Liver (tissue), 9 donors: Measurements from ENCODE around the gene DPEP3. TPM values are rescaled to one million over a fixed set of nuclear protein-coding genes. Genes with fewer than 3 reads are reported as not detected.

Source experiments
- DNase-seq: peaks from one replicate; pipeline ENCODE4 v3.0.0-alpha.2; 2017; ENCODE audit warnings: low spot score
- H3K27ac ChIP-seq, 2 donors: one replicate each; pipeline ENCODE4 v1.7.0; 2013; ENCODE audit warnings: inconsistent platforms in 2 of 2, low read length in 2 of 2, control low read depth in 1 of 2, low read depth in 1 of 2, mild to moderate bottlenecking in 1 of 2
- H3K27me3 ChIP-seq, 4 donors: one replicate each; pipeline versions ENCODE4 v1.6.1 to v1.7.0; 2013; ENCODE audit warnings: low read length in 3 of 4, inconsistent platforms in 1 of 4, mild to moderate bottlenecking in 1 of 4, moderate library complexity in 1 of 4; ENCODE audit not compliant: control insufficient read depth in 4 of 4, insufficient read depth in 4 of 4
- H3K36me3 ChIP-seq, 4 donors: one replicate each; pipeline versions ENCODE4 v1.6.1 to v1.7.0; 2013; ENCODE audit warnings: low read length in 3 of 4, mild to moderate bottlenecking in 3 of 4, low read depth in 1 of 4, moderate library complexity in 1 of 4; ENCODE audit not compliant: control insufficient read depth in 4 of 4, insufficient read depth in 3 of 4
- H3K4me1 ChIP-seq, 4 donors: one replicate each; pipeline versions ENCODE4 v1.6.1 to v1.7.0; 2013; ENCODE audit warnings: low read length in 3 of 4, mild to moderate bottlenecking in 3 of 4, moderate library complexity in 1 of 4; ENCODE audit not compliant: control insufficient read depth in 4 of 4, insufficient read depth in 4 of 4
- H3K4me3 ChIP-seq, 3 donors: one replicate each; pipeline versions ENCODE4 v1.6.1 to v1.7.0; 2013; ENCODE audit warnings: low read length in 3 of 3, control low read depth in 1 of 3, low read depth in 1 of 3, mild to moderate bottlenecking in 1 of 3
- H3K9ac ChIP-seq, 2 donors: one replicate each; pipeline ENCODE4 v1.7.0; 2013; ENCODE audit warnings: low read length in 2 of 2, mild to moderate bottlenecking in 2 of 2, moderate library complexity in 2 of 2, control low read depth in 1 of 2, low read depth in 1 of 2
- H3K9me3 ChIP-seq, 4 donors: one replicate each; pipeline versions ENCODE4 v1.6.1 to v1.7.0; 2013; ENCODE audit warnings: low read length in 3 of 4; ENCODE audit not compliant: control insufficient read depth in 4 of 4
- FOXA1 ChIP-seq: IDR thresholded peaks from 2 replicates; pipeline ENCODE4 v1.6.1; 2016; ENCODE audit warnings: antibody characterized with exemption
- HNF4A ChIP-seq, 2 donors: conservative IDR thresholded peaks; 2 replicates each; pipeline ENCODE4 v1.6.1; 2016; ENCODE audit warnings: antibody characterized with exemption in 2 of 2, mild to moderate bottlenecking in 2 of 2
- HNF4G ChIP-seq: IDR thresholded peaks from 2 replicates; pipeline ENCODE4 v1.6.1; 2016; ENCODE audit warnings: antibody characterized with exemption
- NR2F2 ChIP-seq: IDR thresholded peaks from 2 replicates; pipeline ENCODE4 v1.6.1; 2016; ENCODE audit warnings: antibody characterized with exemption
- RAD21 ChIP-seq, 2 donors: IDR thresholded peaks; 2 replicates each; pipeline ENCODE4 v1.6.1; 2016; ENCODE audit warnings: antibody characterized with exemption in 2 of 2, mild to moderate bottlenecking in 2 of 2
- RXRA ChIP-seq, 2 donors: IDR thresholded peaks; 2 replicates each; pipeline ENCODE4 v1.6.1; 2017 to 2018; ENCODE audit warnings: antibody characterized with exemption in 2 of 2, mild to moderate bottlenecking in 1 of 2
- YY1 ChIP-seq: IDR thresholded peaks from 2 replicates; pipeline ENCODE4 v1.6.1; 2016; ENCODE audit warnings: antibody characterized with exemption, mild to moderate bottlenecking
- WGBS: extraction: QIAGEN DNeasy Blood & Tissue Kit; methylation state at CpG from one replicate; pipeline ENCODE4 v1.1.7; 2013; 5-methylcytosine and 5-hydroxymethylcytosine counted together
- polyA plus RNA-seq, 2 donors: library from polyadenylated mRNA; stranded (reverse) in 1 of 2; unstranded in 1 of 2; fragments of 200-250 nt in 1 of 2; fragments of >200 nt in 1 of 2; fragmentation: Nextera tagmentation in 1 of 2; extraction: Ambion mirVana in 1 of 2; gene quantifications; one replicate each; pipeline versions ENCODE4 v1.2.1 to v1.2.3, GENCODE V29; 2013 to 2015
- total RNA-seq, 2 donors: library from RNA; depleted of rRNA; stranded (reverse); fragments of >200 nt; gene quantifications; one replicate each; pipeline ENCODE4 v1.2.3, GENCODE V29; 2014
- TF ChIP-seq, protein P1 (sequence below): fragments of 150-350 bp; IDR thresholded peaks from 2 replicates; pipeline ENCODE4 v1.5.1; 2017; ENCODE audit warnings: improper control_type of control experiment, low read depth, low read length; ENCODE audit not compliant: missing input control
- TF ChIP-seq, protein P2 (sequence below): IDR thresholded peaks from 2 replicates; pipeline ENCODE4 v1.6.1; 2016; ENCODE audit warnings: antibody characterized with exemption
- donor health status: healthy.
- donor health status: healthy.
- donor health status: healthy.
- donor health status: healthy.
- donor health status: healthy.

The DPEP3 gene, protein sequence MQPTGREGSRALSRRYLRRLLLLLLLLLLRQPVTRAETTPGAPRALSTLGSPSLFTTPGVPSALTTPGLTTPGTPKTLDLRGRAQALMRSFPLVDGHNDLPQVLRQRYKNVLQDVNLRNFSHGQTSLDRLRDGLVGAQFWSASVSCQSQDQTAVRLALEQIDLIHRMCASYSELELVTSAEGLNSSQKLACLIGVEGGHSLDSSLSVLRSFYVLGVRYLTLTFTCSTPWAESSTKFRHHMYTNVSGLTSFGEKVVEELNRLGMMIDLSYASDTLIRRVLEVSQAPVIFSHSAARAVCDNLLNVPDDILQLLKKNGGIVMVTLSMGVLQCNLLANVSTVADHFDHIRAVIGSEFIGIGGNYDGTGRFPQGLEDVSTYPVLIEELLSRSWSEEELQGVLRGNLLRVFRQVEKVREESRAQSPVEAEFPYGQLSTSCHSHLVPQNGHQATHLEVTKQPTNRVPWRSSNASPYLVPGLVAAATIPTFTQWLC
- total RNA-seq (under 1 TPM; 0.08 to 0.37 TPM), polyA plus RNA-seq (under 1 TPM in 1 of 2 donors, not detected in 1; 0.22 TPM)

DNA sequence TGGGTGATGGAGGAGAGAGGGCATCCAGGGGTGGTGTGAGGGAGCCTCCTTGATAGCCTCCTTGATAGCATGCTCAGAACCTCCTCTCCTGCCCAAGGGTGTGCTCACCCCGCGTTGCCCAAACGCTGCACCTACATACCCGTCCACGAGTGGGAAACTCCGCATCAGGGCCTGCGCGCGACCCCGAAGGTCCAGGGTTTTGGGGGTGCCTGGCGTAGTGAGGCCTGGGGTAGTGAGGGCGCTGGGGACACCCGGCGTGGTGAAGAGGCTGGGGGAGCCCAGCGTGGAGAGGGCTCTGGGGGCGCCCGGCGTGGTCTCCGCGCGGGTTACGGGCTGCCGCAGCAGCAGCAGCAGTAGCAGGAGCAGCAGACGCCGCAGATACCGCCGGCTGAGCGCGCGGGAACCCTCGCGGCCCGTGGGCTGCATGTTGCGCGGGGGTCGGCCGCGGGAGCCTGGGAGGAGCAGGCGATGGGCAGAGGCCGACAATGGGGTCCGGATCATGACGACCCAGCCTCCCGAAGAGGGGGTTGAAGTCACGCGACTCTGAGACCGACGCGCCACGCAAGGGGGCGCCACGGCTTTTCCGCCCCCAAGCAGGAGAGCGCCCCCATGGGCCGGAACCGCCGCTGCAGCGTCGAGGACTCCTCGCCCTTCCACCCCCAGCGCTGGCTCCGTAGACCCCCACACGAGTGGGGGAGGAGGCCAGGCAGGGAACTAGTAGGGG lies at the start of gene DPEP3:
DPEP3 (minus strand) TSS at position 545 of the 724 bp plus-strand sequence; CDS start at position 426, 119 bp downstream.
- Histone ChIP-seq H3K4me1 (no peaks in the 10 kb centered on the region), H3K27ac (no peak within 1 kb of the TSS), H3K27me3 (no peaks in the 10 kb centered on the region), H3K36me3 (no peaks in the 10 kb centered on the region), H3K9me3 (no peaks in the 10 kb centered on the region), H3K9ac (no peak within 1 kb of the TSS), H3K4me3 (no peak within 1 kb of the TSS)
- WGBS, result 63% methylated on average over 62 of the region's 62 CpGs
- DNase-seq, result no peak
- TF ChIP-seq HNF4G, result no peak
- no peak for TF ChIP-seq FOXA1
- no peak for TF ChIP-seq NR2F2
- no peak for TF ChIP-seq RXRA (IDR thresholded peaks at IDR 0.05)
- TF ChIP-seq YY1, result no peak
- no peak for TF ChIP-seq RAD21 (IDR thresholded peaks at IDR 0.05)

DNA sequence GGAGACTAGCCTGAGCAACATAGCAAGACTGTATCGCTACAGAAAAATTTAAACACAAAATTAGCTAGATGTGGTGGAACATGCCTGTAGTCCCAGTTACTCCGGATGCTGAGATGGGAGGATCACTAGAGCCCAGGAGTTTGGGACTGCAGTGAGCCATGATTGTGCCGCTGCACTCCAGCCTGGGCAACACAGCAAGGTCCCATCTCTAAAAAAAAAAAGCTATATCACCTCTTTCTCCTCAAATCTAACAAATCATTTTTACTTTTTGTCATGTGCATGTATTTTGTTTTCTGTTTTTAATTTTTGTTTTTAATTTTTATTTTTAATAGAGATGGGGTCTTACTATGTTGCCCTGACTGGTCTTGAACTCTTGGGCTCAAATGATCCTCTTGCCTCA lies 48.7 kb upstream of the DPEP3 start:
- no peaks in the 10 kb centered on the region for H3K9me3 ChIP-seq
- WGBS, result 96% methylated on average over 3 of the region's 3 CpGs

More for the DNA sequence above, 48.7 kb upstream of the DPEP3 start:
- TF ChIP-seq, protein P1, sequence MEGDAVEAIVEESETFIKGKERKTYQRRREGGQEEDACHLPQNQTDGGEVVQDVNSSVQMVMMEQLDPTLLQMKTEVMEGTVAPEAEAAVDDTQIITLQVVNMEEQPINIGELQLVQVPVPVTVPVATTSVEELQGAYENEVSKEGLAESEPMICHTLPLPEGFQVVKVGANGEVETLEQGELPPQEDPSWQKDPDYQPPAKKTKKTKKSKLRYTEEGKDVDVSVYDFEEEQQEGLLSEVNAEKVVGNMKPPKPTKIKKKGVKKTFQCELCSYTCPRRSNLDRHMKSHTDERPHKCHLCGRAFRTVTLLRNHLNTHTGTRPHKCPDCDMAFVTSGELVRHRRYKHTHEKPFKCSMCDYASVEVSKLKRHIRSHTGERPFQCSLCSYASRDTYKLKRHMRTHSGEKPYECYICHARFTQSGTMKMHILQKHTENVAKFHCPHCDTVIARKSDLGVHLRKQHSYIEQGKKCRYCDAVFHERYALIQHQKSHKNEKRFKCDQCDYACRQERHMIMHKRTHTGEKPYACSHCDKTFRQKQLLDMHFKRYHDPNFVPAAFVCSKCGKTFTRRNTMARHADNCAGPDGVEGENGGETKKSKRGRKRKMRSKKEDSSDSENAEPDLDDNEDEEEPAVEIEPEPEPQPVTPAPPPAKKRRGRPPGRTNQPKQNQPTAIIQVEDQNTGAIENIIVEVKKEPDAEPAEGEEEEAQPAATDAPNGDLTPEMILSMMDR, result no peak
- TF ChIP-seq HNF4A (conservative IDR thresholded peaks at IDR 0.05), result no peak
- TF ChIP-seq, protein P2, sequence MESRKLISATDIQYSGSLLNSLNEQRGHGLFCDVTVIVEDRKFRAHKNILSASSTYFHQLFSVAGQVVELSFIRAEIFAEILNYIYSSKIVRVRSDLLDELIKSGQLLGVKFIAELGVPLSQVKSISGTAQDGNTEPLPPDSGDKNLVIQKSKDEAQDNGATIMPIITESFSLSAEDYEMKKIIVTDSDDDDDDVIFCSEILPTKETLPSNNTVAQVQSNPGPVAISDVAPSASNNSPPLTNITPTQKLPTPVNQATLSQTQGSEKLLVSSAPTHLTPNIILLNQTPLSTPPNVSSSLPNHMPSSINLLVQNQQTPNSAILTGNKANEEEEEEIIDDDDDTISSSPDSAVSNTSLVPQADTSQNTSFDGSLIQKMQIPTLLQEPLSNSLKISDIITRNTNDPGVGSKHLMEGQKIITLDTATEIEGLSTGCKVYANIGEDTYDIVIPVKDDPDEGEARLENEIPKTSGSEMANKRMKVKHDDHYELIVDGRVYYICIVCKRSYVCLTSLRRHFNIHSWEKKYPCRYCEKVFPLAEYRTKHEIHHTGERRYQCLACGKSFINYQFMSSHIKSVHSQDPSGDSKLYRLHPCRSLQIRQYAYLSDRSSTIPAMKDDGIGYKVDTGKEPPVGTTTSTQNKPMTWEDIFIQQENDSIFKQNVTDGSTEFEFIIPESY, result no peak
- DNase-seq, result no peak
- H3K4me1 ChIP-seq, result peaks cover 0 to 4% (median 4%) of the 10 kb centered on the region in 4 donors
- peaks cover 0 to 3% (median 1%) of the 10 kb centered on the region in 4 donors for H3K36me3 ChIP-seq
- no peak overlapping the region for H3K27ac ChIP-seq
- H3K27me3 ChIP-seq, result no peaks in the 10 kb centered on the region
- H3K4me3 ChIP-seq, result no peak overlapping the region
- H3K9ac ChIP-seq, result no peak overlapping the region
